ENCODE results near the gene SCFD2. TPM values are rescaled to one million over a fixed set of nuclear protein-coding genes. Genes with fewer than 3 reads are reported as not detected.
"Not testable (repeated sequence)": the region's sequence is repeated elsewhere in the genome, so short reads cannot be mapped to it uniquely, and the experiment has no call there.

The SCFD2 gene
- polyA plus RNA-seq, 3 donors, result 5.4 to 9.4 (median 6.7) TPM

DNA sequence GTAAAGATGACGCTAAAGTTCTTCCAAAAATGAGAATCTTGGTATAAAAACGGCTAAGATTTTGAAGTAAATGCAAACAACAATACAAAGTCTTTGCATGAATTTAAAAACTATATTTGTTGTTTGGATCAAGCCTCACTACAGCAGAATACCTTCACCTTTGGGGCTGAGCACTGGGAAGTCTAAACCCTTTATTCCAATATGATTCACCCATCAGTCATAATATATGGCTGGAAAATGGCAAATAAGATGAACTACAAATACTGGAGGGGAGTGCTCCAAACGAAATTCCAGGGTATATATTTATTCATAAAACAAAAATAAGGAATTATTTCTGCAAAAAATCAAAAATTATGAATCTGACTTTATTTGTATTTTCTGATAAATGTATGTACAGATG is 138.4 kb downstream of the SCFD2 start:
- H4K20me1 ChIP-seq (ENCODE audit: insufficient read depth, low read length), result no peaks in the 10 kb centered on the region
- DNase-seq, result no peak
- H3K36me3 ChIP-seq (replicated peaks in 1 of 2; ENCODE audit: control insufficient read depth in 1 of 2, insufficient read depth in 2 of 2, low read length in 2 of 2), result no peaks in the 10 kb centered on the region
- H3K4me1 Mint-ChIP-seq, result peaks cover 2% of the 10 kb centered on the region
- H3K9me3 ChIP-seq (replicated peaks in 1 of 2; ENCODE audit: control insufficient read depth in 1 of 2, insufficient read depth in 1 of 2, low read length in 2 of 2), result no peaks in the 10 kb centered on the region
- WGBS (ENCODE audit: insufficient coverage), result no CpG with 5 or more reads among the region's 3 CpGs
- H3K79me2 ChIP-seq (ENCODE audit: insufficient read depth, low read length), result no peaks in the 10 kb centered on the region
- no peak overlapping the region for H3K4me3 Mint-ChIP-seq
- H2AFZ ChIP-seq (ENCODE audit: insufficient read depth, low read depth, low read length, poor library complexity, severe bottlenecking), result no peak overlapping the region
- TF ChIP-seq, protein P1, sequence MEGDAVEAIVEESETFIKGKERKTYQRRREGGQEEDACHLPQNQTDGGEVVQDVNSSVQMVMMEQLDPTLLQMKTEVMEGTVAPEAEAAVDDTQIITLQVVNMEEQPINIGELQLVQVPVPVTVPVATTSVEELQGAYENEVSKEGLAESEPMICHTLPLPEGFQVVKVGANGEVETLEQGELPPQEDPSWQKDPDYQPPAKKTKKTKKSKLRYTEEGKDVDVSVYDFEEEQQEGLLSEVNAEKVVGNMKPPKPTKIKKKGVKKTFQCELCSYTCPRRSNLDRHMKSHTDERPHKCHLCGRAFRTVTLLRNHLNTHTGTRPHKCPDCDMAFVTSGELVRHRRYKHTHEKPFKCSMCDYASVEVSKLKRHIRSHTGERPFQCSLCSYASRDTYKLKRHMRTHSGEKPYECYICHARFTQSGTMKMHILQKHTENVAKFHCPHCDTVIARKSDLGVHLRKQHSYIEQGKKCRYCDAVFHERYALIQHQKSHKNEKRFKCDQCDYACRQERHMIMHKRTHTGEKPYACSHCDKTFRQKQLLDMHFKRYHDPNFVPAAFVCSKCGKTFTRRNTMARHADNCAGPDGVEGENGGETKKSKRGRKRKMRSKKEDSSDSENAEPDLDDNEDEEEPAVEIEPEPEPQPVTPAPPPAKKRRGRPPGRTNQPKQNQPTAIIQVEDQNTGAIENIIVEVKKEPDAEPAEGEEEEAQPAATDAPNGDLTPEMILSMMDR (IDR thresholded peaks at IDR 0.05), result no peak
- no peak overlapping the region for H3K27ac Mint-ChIP-seq
- H3K4me1 ChIP-seq (ENCODE audit: control insufficient read depth in 1 of 2, insufficient read depth in 2 of 2, low read length in 2 of 2), result no peaks in the 10 kb centered on the region
- H3K27ac ChIP-seq (ENCODE audit: low read depth in 1 of 2, low read length in 2 of 2), result no peak overlapping the region
- no peaks in the 10 kb centered on the region for H3K36me3 Mint-ChIP-seq
- intact Hi-C loops (cut with micrococcal nuclease), result no loop called here
- H3K9me3 Mint-ChIP-seq, result peaks cover 0 to 3% (median 0%) of the 10 kb centered on the region in 7 donors
- H3K27me3 ChIP-seq (ENCODE audit: control insufficient read depth in 2 of 2, insufficient read depth in 2 of 2, low read length in 2 of 2), result no peaks in the 10 kb centered on the region
- H3K27me3 Mint-ChIP-seq (ENCODE audit: low read depth in 3 of 3), result peaks cover 0 to 1% (median 0%) of the 10 kb centered on the region in 3 donors
- H3K9ac ChIP-seq (ENCODE audit: insufficient read depth, low read length, poor library complexity, severe bottlenecking), result no peak overlapping the region
- H3K4me3 ChIP-seq (replicated peaks in 1 of 3; ENCODE audit: low read depth in 2 of 3, low read length in 3 of 3), result no peak overlapping the region
- no peak overlapping the region for H3K4me2 ChIP-seq (replicated peaks; ENCODE audit: extremely low read depth, low read length, poor library complexity, severe bottlenecking)

DNA sequence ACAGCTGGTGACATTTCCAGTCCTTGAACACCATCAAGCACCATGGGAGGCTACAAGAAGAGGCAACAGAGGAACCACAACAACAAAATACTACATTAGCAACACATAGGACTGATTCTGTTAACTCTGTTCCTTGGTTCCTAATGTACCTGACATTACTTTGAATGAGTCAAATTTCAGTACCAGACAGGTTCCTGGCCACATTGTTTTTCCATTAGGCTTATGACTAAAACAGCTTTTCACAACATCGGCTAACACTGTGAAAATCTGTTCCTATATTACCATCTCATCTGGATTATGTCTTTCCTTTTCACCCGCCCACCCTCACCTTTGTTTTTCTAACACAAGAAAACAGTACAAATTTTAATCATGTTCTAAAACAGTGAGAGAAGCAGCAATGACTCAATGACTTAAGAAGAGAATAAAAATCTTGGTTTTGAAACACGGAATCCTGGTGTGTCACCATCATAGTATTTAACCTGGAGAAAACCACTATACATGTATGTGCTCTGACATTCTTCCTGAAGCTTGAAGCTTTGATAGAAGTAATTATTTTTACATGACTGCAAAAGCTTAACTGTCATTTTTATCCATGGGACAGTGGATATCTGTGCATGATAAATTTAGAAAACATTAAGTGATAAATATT is 143.9 kb downstream of the SCFD2 start:
- no peaks in the 10 kb centered on the region for H4K20me1 ChIP-seq (ENCODE audit: insufficient read depth, low read length)
- H3K9ac ChIP-seq (ENCODE audit: insufficient read depth, low read length, poor library complexity, severe bottlenecking), result no peak overlapping the region
- H3K27me3 ChIP-seq (ENCODE audit: control insufficient read depth in 2 of 2, insufficient read depth in 2 of 2, low read length in 2 of 2), result no peaks in the 10 kb centered on the region
- DNase-seq, result no peak
- peaks cover 4 to 16% of the 10 kb centered on the region in 2 donors for H3K9me3 ChIP-seq (replicated peaks in 1 of 2; ENCODE audit: control insufficient read depth in 1 of 2, insufficient read depth in 1 of 2, low read length in 2 of 2)
- Mint-ChIP-seq H3K27ac (no peak overlapping the region), H3K9me3 (peaks cover 9 to 23% (median 18%) of the 10 kb centered on the region in 7 donors), H3K4me1 (no peaks in the 10 kb centered on the region), H3K27me3 (ENCODE audit: low read depth in 3 of 3) (peaks cover 0 to 1% (median 0%) of the 10 kb centered on the region in 3 donors), H3K36me3 (peaks cover 5 to 11% of the 10 kb centered on the region in 2 donors), H3K4me3 (no peak overlapping the region)
- no peak overlapping the region for H3K4me3 ChIP-seq (replicated peaks in 1 of 3; ENCODE audit: low read depth in 2 of 3, low read length in 3 of 3)
- WGBS (ENCODE audit: insufficient coverage), result 100% methylated on average over 1 of the region's 3 CpGs
- intact Hi-C loops (cut with micrococcal nuclease), result no loop called here
- no peak overlapping the region for H3K4me2 ChIP-seq (replicated peaks; ENCODE audit: extremely low read depth, low read length, poor library complexity, severe bottlenecking)
- H3K4me1 ChIP-seq (ENCODE audit: control insufficient read depth in 1 of 2, insufficient read depth in 2 of 2, low read length in 2 of 2), result no peaks in the 10 kb centered on the region
- no peak overlapping the region for H2AFZ ChIP-seq (ENCODE audit: insufficient read depth, low read depth, low read length, poor library complexity, severe bottlenecking)
- H3K79me2 ChIP-seq (ENCODE audit: insufficient read depth, low read length), result no peaks in the 10 kb centered on the region
- no peak overlapping the region for H3K27ac ChIP-seq (ENCODE audit: low read depth in 1 of 2, low read length in 2 of 2)
- no peaks in the 10 kb centered on the region for H3K36me3 ChIP-seq (replicated peaks in 1 of 2; ENCODE audit: control insufficient read depth in 1 of 2, insufficient read depth in 2 of 2, low read length in 2 of 2)
- TF ChIP-seq, protein P1 (IDR thresholded peaks at IDR 0.05), result no peak

DNA sequence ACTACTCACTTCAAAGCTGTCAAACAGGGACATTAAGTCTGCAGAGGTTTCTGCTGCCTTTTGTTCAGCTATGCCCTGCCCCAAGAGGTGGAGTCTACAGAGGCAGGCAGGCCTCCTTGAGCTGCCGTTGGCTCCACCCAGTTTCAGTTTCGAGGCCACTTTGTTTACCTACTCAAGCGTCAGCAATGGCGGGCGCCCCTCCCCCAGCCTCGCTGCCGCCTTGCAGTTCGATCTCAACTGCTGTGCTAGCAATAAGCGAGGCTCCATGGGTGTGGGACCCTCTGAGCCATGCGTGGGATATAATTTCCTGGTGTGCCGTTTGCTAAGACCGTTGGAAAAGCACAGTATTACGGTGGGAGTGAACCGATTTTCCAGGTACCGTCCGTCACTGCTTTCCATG is 146.7 kb downstream of the SCFD2 start:
- 99% methylated on average over 11 of the region's 16 CpGs for whole genome bisulfite sequencing (ENCODE audit: insufficient coverage)
- H3K36me3 ChIP-seq (replicated peaks in 1 of 2; ENCODE audit: control insufficient read depth in 1 of 2, insufficient read depth in 2 of 2, low read length in 2 of 2); H3K27me3 Mint-ChIP-seq (ENCODE audit: low read depth in 3 of 3); H3K4me3 Mint-ChIP-seq; H4K20me1 ChIP-seq (ENCODE audit: insufficient read depth, low read length); intact Hi-C loops (cut with micrococcal nuclease); DNase-seq; H2AFZ ChIP-seq (ENCODE audit: insufficient read depth, low read depth, low read length, poor library complexity, severe bottlenecking); H3K4me2 ChIP-seq (replicated peaks; ENCODE audit: extremely low read depth, low read length, poor library complexity, severe bottlenecking); H3K4me3 ChIP-seq (replicated peaks in 1 of 3; ENCODE audit: low read depth in 2 of 3, low read length in 3 of 3); H3K27ac ChIP-seq (ENCODE audit: low read depth in 1 of 2, low read length in 2 of 2); H3K9ac ChIP-seq (ENCODE audit: insufficient read depth, low read length, poor library complexity, severe bottlenecking); H3K27ac Mint-ChIP-seq; H3K27me3 ChIP-seq (ENCODE audit: control insufficient read depth in 2 of 2, insufficient read depth in 2 of 2, low read length in 2 of 2); H3K79me2 ChIP-seq (ENCODE audit: insufficient read depth, low read length); H3K4me1 Mint-ChIP-seq; H3K4me1 ChIP-seq (ENCODE audit: control insufficient read depth in 1 of 2, insufficient read depth in 2 of 2, low read length in 2 of 2): not testable (repeated sequence)
- Mint-ChIP-seq H3K36me3 (peaks cover 5 to 11% of the 10 kb centered on the region in 2 donors), H3K9me3 (peaks cover 9 to 25% (median 18%) of the 10 kb centered on the region in 7 donors)
- peaks cover 4 to 16% of the 10 kb centered on the region in 2 donors for H3K9me3 ChIP-seq (replicated peaks in 1 of 2; ENCODE audit: control insufficient read depth in 1 of 2, insufficient read depth in 1 of 2, low read length in 2 of 2)
